ENCODE results near the gene PKMYT1. TPM values are rescaled to one million over a fixed set of nuclear protein-coding genes. Genes with fewer than 3 reads are reported as not detected.

The PKMYT1 gene
- polyA plus RNA-seq, 1 of the 3 experiments (the other 2 are of a cell fraction), result 8.5 TPM

- Histone ChIP-seq H3K9me2 (no peaks in the 10 kb centered on the region), H3K4me3 (ENCODE audit: low read depth in 2 of 2, low read length in 1 of 2) (no peak overlapping the region), H3K36me3 (replicated peaks in 1 of 2; ENCODE audit: control insufficient read depth in 1 of 2, insufficient read depth in 2 of 2, low read length in 1 of 2) (peaks cover 24 to 36% of the 10 kb centered on the region in 2 experiments), H3K27me3 (ENCODE audit: insufficient read depth) (no peaks in the 10 kb centered on the region), H3K4me2 (no peak overlapping the region), H3K79me2 (ENCODE audit: insufficient read depth) (no peaks in the 10 kb centered on the region), H3K4me1 (ENCODE audit: control insufficient read depth in 1 of 2, insufficient read depth in 2 of 2, low read depth in 1 of 2, low read length in 1 of 2) (no peaks in the 10 kb centered on the region), H3K27ac (ENCODE audit: low read depth in 2 of 2, low read length in 1 of 2) (no peak overlapping the region), H2AFZ (ENCODE audit: low read depth) (no peak overlapping the region), H3K9ac (no peak overlapping the region), H3K9me3 (no peaks in the 10 kb centered on the region), H3F3A (replicated peaks; ENCODE audit: insufficient read depth) (no peaks in the 10 kb centered on the region), H4K20me1 (ENCODE audit: insufficient read depth) (no peaks in the 10 kb centered on the region)
- 87% methylated on average over 12 of the region's 22 CpGs for WGBS (ENCODE audit: low lambda C conversion rate)
- peak; percentile 14 for DNase-seq
- TF ChIP-seq TEAD4 (IDR thresholded peaks at IDR 0.05; ENCODE audit: borderline replicate concordance, insufficient read depth), result no peak
- TF ChIP-seq GATA2 (CRISPR knock-in tag; IDR thresholded peaks at IDR 0.05), result no peak
- TF ChIP-seq ZBTB33 (IDR thresholded peaks at IDR 0.05; ENCODE audit: borderline replicate concordance, low read depth), result no peak
- TF ChIP-seq PBX3 (IDR thresholded peaks at IDR 0.05), result no peak
- no peak for TF ChIP-seq MXI1 (IDR thresholded peaks at IDR 0.05; ENCODE audit: low read depth, low read length)
- no peak for TF ChIP-seq CHD2 (IDR thresholded peaks at IDR 0.05; ENCODE audit: low read length, partially characterized antibody)
- no peak for TF ChIP-seq MEF2A (IDR thresholded peaks at IDR 0.05; ENCODE audit: borderline replicate concordance, low read depth)
- TF ChIP-seq ELF1 (IDR thresholded peaks at IDR 0.05), result no peak
- CTCF ChIA-PET, result interaction anchor here (1.2 to 3.5 kb wide), 2 partner anchors 10 to 26 kb away, joined by 4 to 15 read pairs; no protein-coding TSS in a partner anchor
- POLR2A ChIA-PET, result no interaction called here
These were observed 43.7 kb downstream of the PKMYT1 start for GRCh38 chr16:2936436-2937011.

GRCh38 chr16:2934450-2934849 is 45.8 kb downstream of the PKMYT1 start:
- H3K27me3 ChIP-seq (ENCODE audit: insufficient read depth), result no peaks in the 10 kb centered on the region
- no peaks in the 10 kb centered on the region for H3K9me3 ChIP-seq
- H3K4me2 ChIP-seq, result no peak overlapping the region
- ChIA-PET POLR2A (no interaction called here), CTCF (interaction anchor here (1.0 to 3.5 kb wide), 3 partner anchors 7 to 28 kb away, joined by 3 to 15 read pairs (median 4); no protein-coding TSS in a partner anchor)
- H3K4me1 ChIP-seq (ENCODE audit: control insufficient read depth in 1 of 2, insufficient read depth in 2 of 2, low read depth in 1 of 2, low read length in 1 of 2), result no peaks in the 10 kb centered on the region
- no peak for DNase-seq
- H3K9ac ChIP-seq, result no peak overlapping the region
- H3K9me2 ChIP-seq, result no peaks in the 10 kb centered on the region
- H3K27ac ChIP-seq (ENCODE audit: low read depth in 2 of 2, low read length in 1 of 2), result no peak overlapping the region
- 96% methylated on average over 15 of the region's 15 CpGs for WGBS (ENCODE audit: low lambda C conversion rate)
- H3K4me3 ChIP-seq (ENCODE audit: low read depth in 2 of 2, low read length in 1 of 2), result no peak overlapping the region
- H2AFZ ChIP-seq (ENCODE audit: low read depth), result no peak overlapping the region
- peaks cover 5 to 37% of the 10 kb centered on the region in 2 experiments for H3K36me3 ChIP-seq (replicated peaks in 1 of 2; ENCODE audit: control insufficient read depth in 1 of 2, insufficient read depth in 2 of 2, low read length in 1 of 2)
- H3F3A ChIP-seq (replicated peaks; ENCODE audit: insufficient read depth), result no peaks in the 10 kb centered on the region
- H4K20me1 ChIP-seq (ENCODE audit: insufficient read depth), result no peaks in the 10 kb centered on the region
- no peaks in the 10 kb centered on the region for H3K79me2 ChIP-seq (ENCODE audit: insufficient read depth)
- no peak for TF ChIP-seq MAX (IDR thresholded peaks at IDR 0.05; ENCODE audit: low read depth)
- no peak for TF ChIP-seq ELF1 (IDR thresholded peaks at IDR 0.05)
- no peak for TF ChIP-seq MEF2A (IDR thresholded peaks at IDR 0.05; ENCODE audit: borderline replicate concordance, low read depth)
- TF ChIP-seq EZH2phosphoT487 (IDR thresholded peaks at IDR 0.05; ENCODE audit: borderline replicate concordance, low read depth), result no peak
- no peak for TF ChIP-seq USF1 (IDR thresholded peaks at IDR 0.05; ENCODE audit: borderline replicate concordance, low read depth)
- no peak for TF ChIP-seq CTCF (IDR thresholded peaks at IDR 0.05)
- no peak for TF ChIP-seq YY1 (IDR thresholded peaks at IDR 0.05; ENCODE audit: low read depth)
- no peak for TF ChIP-seq USF2 (IDR thresholded peaks at IDR 0.05; ENCODE audit: borderline replicate concordance, low read depth, low read length)
- no peak for TF ChIP-seq PBX3 (IDR thresholded peaks at IDR 0.05)
- no peak for TF ChIP-seq IRF3 (IDR thresholded peaks at IDR 0.05; ENCODE audit: low read depth, low read length)
- no peak for TF ChIP-seq GABPA (IDR thresholded peaks at IDR 0.05; ENCODE audit: low read depth)

Measured in SK-N-SH (cell line).